HCT116 (cell line): ENCODE measurements around the gene PFKP. TPM values are rescaled to one million over a fixed set of nuclear protein-coding genes. Genes with fewer than 3 reads are reported as not detected.

Experiments used
- ATAC-seq: fragments of 200-7000 bp; cut with Tn5 transposase; 2 replicates; pipeline ENCODE4 v1.9.1; 2020; ENCODE audit warnings: mild to moderate bottlenecking, moderate library complexity
- BruUV-seq: library from RNA; stranded (reverse); fragments of 400-500 nt; replicated peaks from 2 replicates; lab custom pipeline; 2021; lab: Mats Ljungman, UMichigan
- CTCF ChIA-PET: fragments of 300-600 bp; sonication (Branson Sonifier 250); formaldehyde crosslinking; loops from one replicate; lab custom pipeline; 2021; ENCODE audit warnings: antibody characterized with exemption; lab: Charles Lee
- POLR2A ChIA-PET: fragments of 300-600, 350-600 bp; sonication (Branson Sonifier 250); formaldehyde crosslinking; loops from one replicate; lab custom pipeline; 2021; ENCODE audit warnings: antibody characterized with exemption; lab: Charles Lee
- RAD21 ChIA-PET, 2 experiments: fragments of 300-600 bp; sonication (Branson Sonifier 250); formaldehyde crosslinking; loops; one replicate each; lab custom pipeline; 2023; ENCODE audit warnings: low total read pairs in 2 of 2; ENCODE audit not compliant: uncharacterized antibody in 2 of 2, unreplicated experiment in 2 of 2, low non-redundant PET in 1 of 2; lab: Charles Lee
- DNase-seq: peaks from one replicate; pipeline ENCODE4 v3.0.0-alpha.2; 2010; ENCODE audit warnings: low read depth, low spot score
- H2AFZ ChIP-seq: fragments of 200-600 bp; shearing (Covaris generic), sonication (generic); 2 replicates; pipeline ENCODE4 v1.6.1; 2017; ENCODE audit warnings: low read depth, mixed run types, mixed read lengths, antibody characterized with exemption, low read length; ENCODE audit not compliant: poor library complexity, severe bottlenecking
- H3K27ac ChIP-seq: 2 replicates; pipeline ENCODE4 v1.5.1; 2012; ENCODE audit warnings: low read depth, low read length
- H3K27me3 ChIP-seq: fragments of 200-600 bp; sonication (generic); 2 replicates; pipeline ENCODE4 v1.6.1; 2016; ENCODE audit warnings: mixed run types, low read length, mixed read lengths; ENCODE audit not compliant: insufficient read depth
- H3K36me3 ChIP-seq, 2 experiments: fragments of 200-500 bp in 1 of 2; fragments of 200-600 bp in 1 of 2; sonication (Bioruptor generic) in 1 of 2; sonication (generic) in 1 of 2; 2 replicates each; pipeline versions ENCODE4 v1.5.1 to v1.6.1; 2014 to 2016; ENCODE audit warnings: low read length in 2 of 2, inconsistent platforms in 1 of 2, mixed read lengths in 1 of 2, mixed run types in 1 of 2; ENCODE audit not compliant: insufficient read depth in 2 of 2, control insufficient read depth in 1 of 2
- H3K4me1 ChIP-seq, 2 experiments: fragments of 200-600 bp in 1 of 2; sonication (generic) in 1 of 2; 2 replicates each; pipeline versions ENCODE4 v1.5.1 to v1.6.1; 2012 to 2017; ENCODE audit warnings: low read length in 2 of 2, inconsistent platforms in 1 of 2, mild to moderate bottlenecking in 1 of 2, mixed read lengths in 1 of 2, mixed run types in 1 of 2, moderate library complexity in 1 of 2; ENCODE audit not compliant: insufficient read depth in 2 of 2, control insufficient read depth in 1 of 2
- H3K4me2 ChIP-seq: fragments of 200-600 bp; sonication (generic); 2 replicates; pipeline ENCODE4 v1.6.1; 2017; ENCODE audit warnings: mixed run types, low read length, mixed read lengths
- H3K4me3 ChIP-seq, 2 experiments: fragments of 200-600 bp in 1 of 2; sonication (generic) in 1 of 2; replicated peaks in 1 of 2; 2 replicates each; pipeline ENCODE4 v1.5.1; 2011 to 2016; ENCODE audit warnings: low read length in 2 of 2, control low read depth in 1 of 2, low read depth in 1 of 2, mild to moderate bottlenecking in 1 of 2, mixed read lengths in 1 of 2, mixed run types in 1 of 2
- H3K79me2 ChIP-seq: fragments of 200-600 bp; sonication (generic); 2 replicates; pipeline ENCODE4 v1.6.1; 2017; ENCODE audit warnings: mild to moderate bottlenecking, mixed run types, low read length, moderate library complexity, mixed read lengths; ENCODE audit not compliant: insufficient read depth
- H3K9ac ChIP-seq: fragments of 200-600 bp; sonication (generic); 2 replicates; pipeline ENCODE4 v1.6.1; 2016; ENCODE audit warnings: low read length, mixed read lengths
- H3K9me2 ChIP-seq: fragments of 200-600 bp; sonication (generic), shearing (Covaris generic); 2 replicates; pipeline ENCODE4 v1.6.1; 2017; ENCODE audit warnings: mixed run types, mild to moderate bottlenecking, moderate library complexity; ENCODE audit not compliant: insufficient read depth
- H3K9me3 ChIP-seq, 2 experiments: fragments of 200-500 bp in 1 of 2; fragments of 200-600 bp in 1 of 2; sonication (Bioruptor generic) in 1 of 2; sonication (generic) in 1 of 2; 2 replicates each; pipeline ENCODE4 v1.6.1; 2014 to 2017; ENCODE audit warnings: low read length in 2 of 2, mixed read lengths in 2 of 2, inconsistent platforms in 1 of 2, low read depth in 1 of 2, mild to moderate bottlenecking in 1 of 2, mixed run types in 1 of 2, moderate library complexity in 1 of 2; ENCODE audit not compliant: control insufficient read depth in 1 of 2, insufficient read depth in 1 of 2
- H4K20me1 ChIP-seq: fragments of 200-600 bp; sonication (generic), shearing (Covaris generic); 2 replicates; pipeline ENCODE4 v1.6.1; 2017; ENCODE audit warnings: mixed run types, mild to moderate bottlenecking, moderate library complexity; ENCODE audit not compliant: insufficient read depth
- CEBPB ChIP-seq: IDR thresholded peaks from 2 replicates; pipeline ENCODE4 v1.6.1; 2012; ENCODE audit warnings: low read depth
- ELF1 ChIP-seq: IDR thresholded peaks from 2 replicates; pipeline ENCODE4 v1.6.1; 2012; ENCODE audit warnings: low read depth, borderline replicate concordance
- EZH2 ChIP-seq: fragments of 200-600 bp; sonication (generic); IDR thresholded peaks from 2 replicates; pipeline ENCODE4 v1.6.1; 2017; ENCODE audit warnings: antibody characterized with exemption, mixed run types
- EZH2phosphoT487 ChIP-seq: fragments of 200-600 bp; IDR thresholded peaks from 2 replicates; pipeline ENCODE4 v1.6.1; 2018; ENCODE audit warnings: antibody characterized with exemption, borderline replicate concordance
- POLR2AphosphoS5 ChIP-seq: IDR thresholded peaks from 2 replicates; pipeline ENCODE4 v1.6.1; 2011; ENCODE audit warnings: mild to moderate bottlenecking, low read depth, low read length, moderate library complexity
- RAD21 ChIP-seq: IDR thresholded peaks from 2 replicates; pipeline ENCODE4 v1.6.1; 2012; ENCODE audit warnings: low read depth, mild to moderate bottlenecking
- SRF ChIP-seq: IDR thresholded peaks from 2 replicates; pipeline ENCODE4 v1.6.1; 2012; ENCODE audit warnings: low read depth
- YY1 ChIP-seq: IDR thresholded peaks from 2 replicates; pipeline ENCODE4 v1.6.1; 2011; ENCODE audit warnings: low read length, low read depth, moderate library complexity, mild to moderate bottlenecking; ENCODE audit not compliant: insufficient replicate concordance; ENCODE audit errors: extremely low read depth
- intact Hi-C: fragments of 100-400 bp; cut with micrococcal nuclease; formaldehyde crosslinking; loops from 2 replicates; pipeline ENCODE4 v1.10.0; 2022
- total RNA-seq: library from RNA; stranded (reverse); gene quantifications from one replicate; pipeline ENCODE4 v1.2.1, GENCODE V29; 2021; ENCODE audit not compliant: unreplicated experiment

PFKP gene
- total RNA-seq, 1 experiment from 2014 or later = 237 TPM

GRCh38 chr10:3152566-3152935 is 85.2 kb downstream of the PFKP start:
- Histone ChIP-seq H4K20me1 (no peaks in the 10 kb centered on the region), H3K9ac (no peak overlapping the region), H3K4me1 (no peaks in the 10 kb centered on the region), H3K4me2 (no peak overlapping the region), H3K9me2 (no peaks in the 10 kb centered on the region), H2AFZ (no peak overlapping the region), H3K79me2 (no peaks in the 10 kb centered on the region), H3K27ac (no peak overlapping the region), H3K9me3 (no peaks in the 10 kb centered on the region), H3K36me3 (peaks cover 35 to 54% of the 10 kb centered on the region in 2 experiments), H3K4me3 (no peak overlapping the region), H3K27me3 (no peaks in the 10 kb centered on the region)
- DNase-seq (no peak), ATAC-seq (no peak)
- BruUV-seq = no TSS peak
- TF ChIP-seq RAD21 (no peak), SRF (no peak), EZH2 (no peak), EZH2phosphoT487 (no peak), YY1 (no peak), CEBPB (no peak)
- intact Hi-C loops = no loop called here
- CTCF ChIA-PET = no interaction called here
- RAD21 ChIA-PET = no interaction called here
- POLR2A ChIA-PET = no interaction called here

- intact Hi-C loops = no loop called here
- ChIA-PET CTCF (no interaction called here), POLR2A (no interaction called here), RAD21 (no interaction called here)
- TF ChIP-seq ELF1 = no peak
- no peak for TF ChIP-seq POLR2AphosphoS5
- Histone ChIP-seq H4K20me1 (no peaks in the 10 kb centered on the region), H3K4me1 (no peaks in the 10 kb centered on the region), H3K9ac (no peak overlapping the region), H3K4me2 (no peak overlapping the region), H3K9me3 (no peaks in the 10 kb centered on the region), H3K27me3 (no peaks in the 10 kb centered on the region), H3K79me2 (no peaks in the 10 kb centered on the region), H2AFZ (no peak overlapping the region), H3K4me3 (no peak overlapping the region), H3K36me3 (peaks cover 42 to 55% of the 10 kb centered on the region in 2 experiments), H3K9me2 (no peaks in the 10 kb centered on the region), H3K27ac (no peak overlapping the region)
- ATAC-seq (no peak), DNase-seq (no peak)
- BruUV-seq = no TSS peak
Measured at GRCh38 chr10:3154666-3155065, 87.3 kb downstream of the PFKP start.
